Mesodermal cell (in vitro differentiated cells): ENCODE results near the gene DUOX1.

Experiments used
- H3K27ac ChIP-seq: 2 replicates; pipeline ENCODE4 v1.7.0; 2013; ENCODE audit warnings: mild to moderate bottlenecking, low read depth, low read length, moderate library complexity; ENCODE audit not compliant: severe bottlenecking
- H3K36me3 ChIP-seq: 2 replicates; pipeline ENCODE4 v1.7.1; 2013; ENCODE audit warnings: mild to moderate bottlenecking, low read length, moderate library complexity; ENCODE audit not compliant: control insufficient read depth, insufficient read depth
- H3K4me1 ChIP-seq: one replicate; pipeline ENCODE4 v1.7.1; 2013; ENCODE audit warnings: mild to moderate bottlenecking, low read length; ENCODE audit not compliant: insufficient read depth, control insufficient read depth, poor library complexity, severe bottlenecking
- H3K4me3 ChIP-seq: 2 replicates; pipeline ENCODE4 v1.7.0; 2013; ENCODE audit warnings: low read length, control low read depth, mild to moderate bottlenecking; ENCODE audit not compliant: insufficient read depth, poor library complexity, severe bottlenecking; ENCODE audit errors: extremely low read depth
- H3K9me3 ChIP-seq: 2 replicates; pipeline ENCODE4 v1.7.1; 2013; ENCODE audit warnings: mild to moderate bottlenecking, low read length, moderate library complexity; ENCODE audit not compliant: control insufficient read depth
- WGBS, 2 experiments: methylation state at CpG; one replicate each; pipeline ENCODE4 v1.1.5; 2013; ENCODE audit warnings: missing lambda C conversion rate in 2 of 2; ENCODE audit not compliant: insufficient coverage in 2 of 2; 5-methylcytosine and 5-hydroxymethylcytosine counted together

DUOX1 gene

GRCh38 chr15:45199136-45199810 is 69.5 kb downstream of the DUOX1 start:
- Histone ChIP-seq H3K36me3 (no peaks in the 10 kb centered on the region), H3K27ac (peak overlapping the region; percentile 95), H3K4me3 (peak overlapping the region; percentile 86), H3K9me3 (no peaks in the 10 kb centered on the region), H3K4me1 (no peaks in the 10 kb centered on the region)
- 0 to 1% methylated on average over 17 to 18 of the region's 25 CpGs for WGBS, 2 experiments

DNA sequence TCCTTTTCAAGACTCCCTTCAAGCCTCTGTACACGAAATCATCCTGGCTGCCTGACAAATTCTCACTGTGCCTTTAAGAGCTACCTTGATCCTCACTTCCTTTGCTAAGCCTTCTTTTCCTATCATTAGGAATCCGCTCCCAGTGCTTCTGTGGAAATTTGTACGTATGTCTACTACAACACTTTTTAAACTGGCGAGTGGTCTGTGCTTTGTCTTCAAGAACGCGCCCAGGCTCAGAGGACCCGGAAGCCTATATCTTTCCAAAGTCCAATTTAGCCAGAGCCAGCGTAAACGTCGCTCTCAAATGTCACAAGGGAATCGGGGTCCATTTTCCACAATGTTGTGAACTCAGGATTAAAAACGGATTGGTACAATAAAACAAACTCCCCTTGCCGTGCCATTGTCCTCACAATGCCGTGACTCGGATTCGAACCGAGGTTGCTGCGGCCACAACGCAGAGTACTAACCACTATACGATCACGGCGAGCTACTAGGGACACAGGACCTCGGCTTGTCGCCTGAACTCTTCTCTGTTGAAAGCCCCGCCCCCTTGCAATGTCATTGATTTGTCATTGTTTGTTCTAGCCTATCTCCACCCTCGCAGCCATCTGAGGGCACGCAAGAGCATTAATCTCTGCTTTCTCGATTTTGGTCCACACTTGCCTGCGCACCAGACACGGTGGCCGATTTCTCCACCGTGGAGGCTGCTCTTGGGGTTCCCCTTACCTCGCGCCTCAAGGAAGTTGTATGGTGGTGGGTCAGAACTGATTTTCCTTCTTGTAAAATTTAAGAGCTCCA is 70.4 kb downstream of the DUOX1 start:
- peak overlapping the region; percentile 95 for H3K27ac ChIP-seq
- WGBS, 2 experiments, result 0% methylated on average over 27 to 32 of the region's 34 CpGs
- H3K4me1 ChIP-seq, result no peaks in the 10 kb centered on the region
- peak overlapping the region; percentile 86 for H3K4me3 ChIP-seq
- H3K36me3 ChIP-seq, result no peaks in the 10 kb centered on the region
- H3K9me3 ChIP-seq, result no peaks in the 10 kb centered on the region

DNA sequence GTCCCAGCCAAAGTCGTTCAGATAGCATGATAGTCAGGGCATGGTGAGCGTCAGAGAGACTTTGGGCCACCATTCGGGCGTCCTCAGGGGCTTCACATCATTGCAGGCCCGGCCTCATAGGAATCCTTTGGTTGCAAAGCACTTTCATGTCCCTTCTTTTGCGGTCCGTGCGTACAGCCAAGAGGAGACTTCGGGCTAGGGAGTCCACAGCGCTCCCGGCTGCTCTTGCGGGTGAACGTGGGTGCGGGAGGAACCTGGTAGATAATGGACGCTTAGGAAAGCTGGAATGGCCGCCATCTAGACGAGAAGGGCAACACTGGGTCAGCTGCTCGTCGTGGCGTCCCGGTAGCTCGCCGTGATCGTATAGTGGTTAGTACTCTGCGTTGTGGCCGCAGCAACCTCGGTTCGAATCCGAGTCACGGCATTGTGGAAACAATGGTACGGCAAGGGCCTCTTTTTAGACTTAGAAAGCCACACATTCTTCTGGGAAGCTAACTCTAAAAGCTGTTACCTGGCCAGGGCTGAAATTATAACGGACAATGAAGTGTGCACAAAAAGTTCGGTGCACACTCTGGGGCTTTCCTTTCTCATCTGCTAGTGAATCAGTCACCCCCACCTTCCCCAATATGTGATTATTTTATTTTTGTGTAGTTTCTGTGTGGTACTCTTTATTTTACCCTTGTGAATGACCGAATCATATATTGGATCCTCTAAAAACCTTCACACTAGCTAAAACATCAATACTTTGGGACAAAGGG is 71.2 kb downstream of the DUOX1 start:
- Histone ChIP-seq H3K9me3 (no peaks in the 10 kb centered on the region), H3K4me1 (no peaks in the 10 kb centered on the region), H3K36me3 (no peaks in the 10 kb centered on the region), H3K4me3 (peak overlapping the region; percentile 86), H3K27ac (peak overlapping the region; percentile 95)
- WGBS, 2 experiments, result 1% methylated on average over 27 to 31 of the region's 34 CpGs

DNA sequence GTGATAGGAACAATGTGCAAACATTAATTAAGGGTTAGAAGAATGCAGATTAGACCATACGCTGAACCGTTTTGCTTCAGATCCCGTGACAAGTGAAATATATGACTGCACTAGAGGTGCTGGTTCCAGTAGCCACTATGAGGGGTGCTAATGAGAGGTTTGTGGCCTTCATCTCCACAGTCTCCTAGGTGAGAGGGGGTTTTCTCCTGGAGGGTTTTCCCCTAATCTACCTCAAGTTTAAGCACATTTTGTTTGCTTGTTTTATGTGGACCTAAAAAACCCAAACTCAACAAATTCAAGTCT is 71.7 kb downstream of the DUOX1 start:
- H3K27ac ChIP-seq, result peak overlapping the region; percentile 95
- peak overlapping the region; percentile 86 for H3K4me3 ChIP-seq
- H3K36me3 ChIP-seq, result no peaks in the 10 kb centered on the region
- 90% methylated on average over 2 of the region's 3 CpGs; no CpG with 5 or more reads in 1 of the 2 experiments for WGBS, 2 experiments
- no peaks in the 10 kb centered on the region for H3K4me1 ChIP-seq
- no peaks in the 10 kb centered on the region for H3K9me3 ChIP-seq

GRCh38 chr15:45201869-45202268 is 72.1 kb downstream of the DUOX1 start:
- 84% methylated on average over 5 of the region's 7 CpGs; no CpG with 5 or more reads in 1 of the 2 experiments for WGBS, 2 experiments
- Histone ChIP-seq H3K36me3 (no peaks in the 10 kb centered on the region), H3K4me3 (no peak overlapping the region), H3K4me1 (no peaks in the 10 kb centered on the region), H3K9me3 (no peaks in the 10 kb centered on the region), H3K27ac (no peak overlapping the region)

- Histone ChIP-seq H3K4me3 (no peak overlapping the region), H3K9me3 (no peaks in the 10 kb centered on the region), H3K36me3 (no peaks in the 10 kb centered on the region), H3K27ac (no peak overlapping the region), H3K4me1 (no peaks in the 10 kb centered on the region)
- 100% methylated on average over 2 of the region's 4 CpGs; no CpG with 5 or more reads in 1 of the 2 experiments for WGBS, 2 experiments
These were observed 73.4 kb downstream of the DUOX1 start for GRCh38 chr15:45203182-45203581.

GRCh38 chr15:45205192-45205591 is 75.4 kb downstream of the DUOX1 start:
- no peak overlapping the region for H3K27ac ChIP-seq
- no peak overlapping the region for H3K4me3 ChIP-seq
- no peaks in the 10 kb centered on the region for H3K9me3 ChIP-seq
- WGBS, 2 experiments, result 0% methylated on average over 1 of the region's 2 CpGs; no CpG with 5 or more reads in 1 of the 2 experiments
- H3K36me3 ChIP-seq, result no peaks in the 10 kb centered on the region
- no peaks in the 10 kb centered on the region for H3K4me1 ChIP-seq

DNA sequence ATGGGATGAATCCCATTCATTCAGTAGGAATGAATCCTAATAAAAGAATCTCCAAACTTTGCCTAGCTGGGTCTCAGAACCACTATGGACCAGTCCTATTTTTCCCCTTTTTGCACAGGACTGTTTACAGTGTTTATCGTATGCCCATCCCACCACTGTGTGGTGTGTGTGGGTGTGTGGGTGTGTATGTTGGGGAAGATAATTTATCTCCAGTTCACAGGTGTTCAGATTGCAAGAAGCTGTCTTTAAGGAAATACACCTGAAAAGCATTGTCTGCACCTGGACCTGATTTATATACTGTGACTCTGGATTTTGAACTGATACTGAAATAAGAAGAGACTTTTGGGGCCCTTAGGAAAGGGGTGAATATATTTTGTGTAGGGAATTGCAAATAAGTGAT is 82.7 kb downstream of the DUOX1 start:
- Histone ChIP-seq H3K9me3 (no peaks in the 10 kb centered on the region), H3K27ac (no peak overlapping the region), H3K4me3 (no peak overlapping the region), H3K36me3 (no peaks in the 10 kb centered on the region), H3K4me1 (no peaks in the 10 kb centered on the region)
- no CpG with 5 or more reads among the region's 1 CpG for WGBS, 2 experiments
